Heart right ventricle (tissue), 16 donors: ENCODE measurements around the gene CCDC184. TPM values are rescaled to one million over a fixed set of nuclear protein-coding genes. Genes with fewer than 3 reads are reported as not detected.
A peak's percentile ranks its signal among the peaks of the same experiment; 100 is the strongest.

Source experiments
- ATAC-seq, 8 donors: fragments of 200-7000 bp; cut with Tn5 transposase; one replicate each; pipeline ENCODE4 v1.9.1; 2020; ENCODE audit warnings: mild to moderate bottlenecking in 8 of 8, moderate library complexity in 8 of 8, moderate number of reproducible peaks in 1 of 8
- DNase-seq, 2 donors: peaks; one replicate each; pipeline ENCODE4 v3.0.0-alpha.2; 2020
- H3K27ac ChIP-seq, 10 donors: fragments of 200-600 bp; sonication (generic) in 2 of 10; one replicate each; pipeline versions ENCODE4 v1.5.0 to v1.8.0; 2020 to 2022; ENCODE audit warnings: mild to moderate bottlenecking in 3 of 10
- H3K27me3 ChIP-seq, 7 donors: fragments of 200-600 bp; one replicate each; pipeline ENCODE4 v1.8.0; 2021 to 2022; ENCODE audit warnings: mild to moderate bottlenecking in 2 of 7
- H3K36me3 ChIP-seq, 9 donors: fragments of 200-600 bp; sonication (generic) in 1 of 9; one replicate each; pipeline versions ENCODE4 v1.5.0 to v1.8.0; 2020 to 2022; ENCODE audit warnings: mild to moderate bottlenecking in 2 of 9
- H3K4me1 ChIP-seq, 9 donors: fragments of 200-600 bp; sonication (generic) in 1 of 9; one replicate each; pipeline versions ENCODE4 v1.5.0 to v1.8.0; 2020 to 2022; ENCODE audit warnings: mild to moderate bottlenecking in 4 of 9
- H3K4me3 ChIP-seq, 10 donors: fragments of 200-600 bp; sonication (generic) in 2 of 10; one replicate each; pipeline versions ENCODE4 v1.5.0 to v1.8.0; 2020 to 2022; ENCODE audit warnings: mild to moderate bottlenecking in 7 of 10, moderate library complexity in 2 of 10
- H3K9me3 ChIP-seq, 11 donors: fragments of 200-600 bp in 10 of 11; sonication (generic) in 2 of 11; one replicate each; pipeline versions ENCODE4 v1.5.0 to v1.8.0; 2013 to 2022; ENCODE audit warnings: mild to moderate bottlenecking in 2 of 11, control low read depth in 1 of 11, moderate library complexity in 1 of 11
- WGBS, 2 donors: extraction: QIAGEN DNeasy Blood & Tissue Kit; methylation state at CpG; one replicate each; pipeline ENCODE4 v1.1.7; 2013; ENCODE audit warnings: inconsistent platforms in 1 of 2; 5-methylcytosine and 5-hydroxymethylcytosine counted together
- intact Hi-C, 10 donors: fragments of 100-400 bp; cut with DNase I; formaldehyde crosslinking; loops; one replicate each; pipeline versions ENCODE4 v1.11.1 to v1.14.2; 2022
- polyA plus RNA-seq, 2 donors: library from polyadenylated mRNA; stranded (reverse); fragments of 200-250 nt; gene quantifications; one replicate each; pipeline ENCODE4 v1.2.3, GENCODE V29; 2013
- total RNA-seq, 10 donors: library from RNA; stranded (reverse); fragmentation: NEBNext Ultra II Directional in 3 of 10; extraction: Animal tissue kit (Norgen Biotek cat#: 25700) in 3 of 10; gene quantifications; one replicate each; pipeline versions ENCODE4 v1.2.1 to v1.2.4, GENCODE V29; 2021 to 2023
- TF ChIP-seq, protein P1 (sequence below), 9 donors: fragments of 200-600 bp; sonication (generic) in 2 of 9; IDR thresholded peaks; one replicate each; pipeline versions ENCODE4 v1.5.0 to v1.8.0; 2021 to 2022; ENCODE audit warnings: antibody characterized with exemption in 9 of 9, mild to moderate bottlenecking in 5 of 9, moderate library complexity in 1 of 9
- donor health status: Arrhythmogenic right ventricular cardiomyopathy.
- donor health status: ischemic (EF 13 %, LVEDD 7.1; RV severe dilation, severe dysfunction).
- donor health status: healthy with polysubstance abuse.
- donor health status: DM: no; HTN: yes; CAD: no.
- donor health status: DM: no; HTN: no; CAD: no.
- donor health status: ischemic (EF 25% LVEDD 6.9; RV normal size, moderate dysfunction).
- donor health status: ischemic (EF 25% LVEDD 5.7; RV mildly dilated, moderate dysfunction).
- donor health status: healthy.
- donor health status: DM: yes; HTN: yes; CAD: no.
- donor health status: Ischemic cardiomyopathy.
- donor health status: ischemic (EF 35%, LVEDD 5.7; RV mildly dilated, moderate dysfunction).
- donor health status: nonischemic (EF 11% LVEDD 7.7; RV severe dilation, severe dysfunction).
- donor health status: DM: yes; HTN: yes; CAD: no.
- donor health status: PGD.
- donor health status: ischemic (EF 29% LVEDD 5.4; RV normal size, mild dysfunction).
- donor health status: nonischemic (EF 23%, LVEDD 6.1; RV moderate dilation, normal function).

Gene CCDC184
- total and polyA plus RNA-seq, 12 donors = 0.11 to 1.5 (median 0.49) TPM

DNA sequence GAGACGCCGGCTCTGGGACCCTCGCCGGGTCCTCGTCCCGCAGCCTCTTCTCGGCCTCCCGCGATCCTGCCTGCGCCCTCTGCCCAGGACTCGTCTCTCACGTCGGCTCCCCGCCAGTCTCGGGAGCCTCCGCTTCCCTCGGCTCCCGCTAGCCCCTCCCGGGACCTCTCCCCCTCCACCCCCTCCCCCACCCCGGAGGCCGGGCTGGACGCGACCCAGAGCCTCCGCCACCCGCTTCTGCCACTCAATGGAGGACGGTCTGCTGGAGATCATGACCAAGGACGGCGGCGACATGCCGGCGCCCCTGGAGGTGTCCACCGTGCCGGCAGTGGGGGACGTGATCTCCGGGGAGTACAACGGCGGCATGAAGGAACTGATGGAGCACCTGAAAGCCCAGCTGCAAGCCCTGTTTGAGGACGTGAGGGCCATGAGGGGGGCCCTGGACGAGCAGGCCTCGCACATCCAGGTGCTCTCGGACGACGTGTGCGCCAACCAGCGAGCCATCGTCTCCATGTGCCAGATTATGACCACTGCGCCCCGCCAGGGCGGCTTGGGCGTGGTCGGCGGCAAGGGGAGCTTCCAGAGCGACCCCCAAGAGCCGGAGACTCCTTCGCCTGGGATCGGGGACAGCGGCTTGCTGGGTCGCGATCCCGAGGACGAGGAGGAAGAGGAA lies 568 bp downstream of the CCDC184 start:
- TF ChIP-seq, protein P1, sequence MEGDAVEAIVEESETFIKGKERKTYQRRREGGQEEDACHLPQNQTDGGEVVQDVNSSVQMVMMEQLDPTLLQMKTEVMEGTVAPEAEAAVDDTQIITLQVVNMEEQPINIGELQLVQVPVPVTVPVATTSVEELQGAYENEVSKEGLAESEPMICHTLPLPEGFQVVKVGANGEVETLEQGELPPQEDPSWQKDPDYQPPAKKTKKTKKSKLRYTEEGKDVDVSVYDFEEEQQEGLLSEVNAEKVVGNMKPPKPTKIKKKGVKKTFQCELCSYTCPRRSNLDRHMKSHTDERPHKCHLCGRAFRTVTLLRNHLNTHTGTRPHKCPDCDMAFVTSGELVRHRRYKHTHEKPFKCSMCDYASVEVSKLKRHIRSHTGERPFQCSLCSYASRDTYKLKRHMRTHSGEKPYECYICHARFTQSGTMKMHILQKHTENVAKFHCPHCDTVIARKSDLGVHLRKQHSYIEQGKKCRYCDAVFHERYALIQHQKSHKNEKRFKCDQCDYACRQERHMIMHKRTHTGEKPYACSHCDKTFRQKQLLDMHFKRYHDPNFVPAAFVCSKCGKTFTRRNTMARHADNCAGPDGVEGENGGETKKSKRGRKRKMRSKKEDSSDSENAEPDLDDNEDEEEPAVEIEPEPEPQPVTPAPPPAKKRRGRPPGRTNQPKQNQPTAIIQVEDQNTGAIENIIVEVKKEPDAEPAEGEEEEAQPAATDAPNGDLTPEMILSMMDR (IDR thresholded peaks at IDR 0.05) = peak in 1 of 9 donors; percentile 4
- H3K4me3 ChIP-seq = peak overlapping the region; percentile 48 to 89 (median 70)
- no peaks in the 10 kb centered on the region for H3K36me3 ChIP-seq
- peak in 7 of 8 donors; percentile 12 to 51 (median 19) for ATAC-seq
- peaks cover 0 to 68% (median 51%) of the 10 kb centered on the region in 7 donors for H3K27me3 ChIP-seq
- H3K27ac ChIP-seq = peak overlapping the region in 8 of 10 donors; percentile 29 to 54 (median 50)
- H3K4me1 ChIP-seq = peaks cover 0 to 27% (median 22%) of the 10 kb centered on the region in 9 donors
- H3K9me3 ChIP-seq = no peaks in the 10 kb centered on the region
- no peak for DNase-seq
- WGBS, 2 donors = 2% methylated on average over 61 of the region's 61 CpGs
- intact Hi-C loops = loop anchor here in 1 of 10 donors (10.0 kb wide), 1 partner anchor 441 kb away; no protein-coding TSS in a partner anchor

- intact Hi-C loops = loop anchor here in 1 of 10 donors (10.0 kb wide), 1 partner anchor 440 kb away; no protein-coding TSS in a partner anchor
- H3K4me1 ChIP-seq = peaks cover 0 to 27% (median 22%) of the 10 kb centered on the region in 9 donors
- TF ChIP-seq, protein P1 (IDR thresholded peaks at IDR 0.05) = no peak
- peak overlapping the region in 1 of 10 donors; percentile 54 for H3K27ac ChIP-seq
- no peaks in the 10 kb centered on the region for H3K9me3 ChIP-seq
- H3K27me3 ChIP-seq = peaks cover 0 to 64% (median 49%) of the 10 kb centered on the region in 7 donors
- no peak for ATAC-seq
- no peaks in the 10 kb centered on the region for H3K36me3 ChIP-seq
- WGBS, 2 donors = 7% methylated on average over 20 of the region's 20 CpGs
- DNase-seq = no peak
- peak overlapping the region in 9 of 10 donors; percentile 48 to 89 (median 69) for H3K4me3 ChIP-seq
Measured at GRCh38 chr12:48184549-48184922, 1.1 kb downstream of the CCDC184 start.

GRCh38 chr12:48185181-48185919 lies 1.9 kb downstream of the CCDC184 start:
- peaks cover 0 to 62% (median 41%) of the 10 kb centered on the region in 7 donors for H3K27me3 ChIP-seq
- no peak overlapping the region for H3K27ac ChIP-seq
- ATAC-seq (no peak), DNase-seq (no peak)
- intact Hi-C loops = loop anchor here in 1 of 10 donors (10.0 kb wide), 1 partner anchor 439 kb away; no protein-coding TSS in a partner anchor
- peak overlapping the region in 3 of 10 donors; percentile 63 to 89 (median 71) for H3K4me3 ChIP-seq
- H3K4me1 ChIP-seq = peaks cover 0 to 28% (median 22%) of the 10 kb centered on the region in 9 donors
- TF ChIP-seq, protein P1 (IDR thresholded peaks at IDR 0.05) = no peak
- WGBS, 2 donors = 69 to 70% methylated on average over 10 of the region's 10 CpGs
- H3K36me3 ChIP-seq = no peaks in the 10 kb centered on the region
- H3K9me3 ChIP-seq = no peaks in the 10 kb centered on the region
